Caco-2 (cell line): ENCODE results near the gene SYT1. TPM values are rescaled to one million over a fixed set of nuclear protein-coding genes. Genes with fewer than 3 reads are reported as not detected.

ENCODE experiments used
- BruUV-seq: library from RNA; stranded (reverse); fragments of 400-500 nt; replicated peaks from 2 replicates; lab custom pipeline; 2021; lab: Mats Ljungman, UMichigan
- CTCF ChIA-PET: fragments of 300-600 bp; sonication (Branson Sonifier 250); formaldehyde crosslinking; loops from one replicate; lab custom pipeline; 2022; ENCODE audit warnings: antibody characterized with exemption; lab: Charles Lee
- POLR2A ChIA-PET: fragments of 300-600 bp; sonication (Branson Sonifier 250); formaldehyde crosslinking; loops from one replicate; lab custom pipeline; 2022; ENCODE audit warnings: antibody characterized with exemption; lab: Charles Lee
- DNase-seq, 2 experiments: peaks; one replicate each; pipeline versions ENCODE4 v3.0.0 to v3.0.0-alpha.2; 2020 to 2022
- H3K27me3 ChIP-seq: replicated peaks from 2 replicates; pipeline ENCODE4 v1.6.0; 2011; ENCODE audit warnings: low read length; ENCODE audit not compliant: control insufficient read depth, insufficient read depth
- H3K36me3 ChIP-seq: 2 replicates; pipeline ENCODE4 v1.5.1; 2011; ENCODE audit warnings: low read length; ENCODE audit not compliant: control insufficient read depth, insufficient read depth
- H3K4me1 ChIP-seq: fragments of 250-450 bp; sonication (Bioruptor Pico); 2 replicates; pipeline ENCODE4 v1.5.1; 2020; ENCODE audit warnings: mild to moderate bottlenecking
- H3K4me3 ChIP-seq: 2 replicates; pipeline ENCODE4 v1.5.1; 2011; ENCODE audit warnings: low read depth, mild to moderate bottlenecking, control low read depth, low read length
- H3K9me3 ChIP-seq: fragments of 250-450 bp; sonication (Bioruptor Pico); 2 replicates; pipeline ENCODE4 v1.5.1; 2020; ENCODE audit warnings: mild to moderate bottlenecking, moderate library complexity
- H3K27ac Mint-ChIP-seq: one replicate; pipeline ENCODE4 v1.8.0; 2022; ENCODE audit warnings: mixed read lengths; ENCODE audit not compliant: unreplicated experiment
- H3K27me3 Mint-ChIP-seq: one replicate; pipeline ENCODE4 v1.8.0; 2022; ENCODE audit warnings: mixed read lengths; ENCODE audit not compliant: insufficient read depth, unreplicated experiment
- H3K36me3 Mint-ChIP-seq: one replicate; pipeline ENCODE4 v1.8.0; 2022; ENCODE audit warnings: mild to moderate bottlenecking, mixed read lengths; ENCODE audit not compliant: insufficient read depth, unreplicated experiment
- H3K4me1 Mint-ChIP-seq: one replicate; pipeline ENCODE4 v1.8.0; 2022; ENCODE audit warnings: low read depth, mixed read lengths; ENCODE audit not compliant: unreplicated experiment
- H3K4me3 Mint-ChIP-seq: one replicate; pipeline ENCODE4 v1.8.0; 2022; ENCODE audit warnings: mild to moderate bottlenecking, moderate library complexity, mixed read lengths; ENCODE audit not compliant: unreplicated experiment
- H3K9me3 Mint-ChIP-seq: one replicate; pipeline ENCODE4 v1.8.0; 2022; ENCODE audit warnings: mixed read lengths; ENCODE audit not compliant: unreplicated experiment
- CTCF ChIP-seq, 2 experiments: fragments of 200-600 bp in 1 of 2; IDR thresholded peaks; 1 replicate in 1 of 2; 2 replicates in 1 of 2; pipeline versions ENCODE4 v1.5.1 to v1.8.0; 2011 to 2022; ENCODE audit warnings: antibody characterized with exemption in 1 of 2, control low read depth in 1 of 2, inconsistent platforms in 1 of 2, low read depth in 1 of 2, low read length in 1 of 2, mild to moderate bottlenecking in 1 of 2, moderate library complexity in 1 of 2; ENCODE audit not compliant: insufficient read depth in 1 of 2, severe bottlenecking in 1 of 2, unreplicated experiment in 1 of 2
- intact Hi-C: fragments of 100-400 bp; cut with micrococcal nuclease; formaldehyde crosslinking; loops from one replicate; pipeline ENCODE4 v1.10.0; 2022; ENCODE audit not compliant: unreplicated experiment
- total RNA-seq: library from RNA; stranded (reverse); gene quantifications from 2 replicates; pipeline ENCODE4 v1.2.3, GENCODE V29; 2022

Gene SYT1
- total RNA-seq, 1 experiment from 2014 or later, result 0.39 TPM

GRCh38 chr12:79384551-79384950 lies 520.0 kb downstream of the SYT1 start:
- no peaks in the 10 kb centered on the region for H3K9me3 Mint-ChIP-seq
- H3K4me3 Mint-ChIP-seq, result no peak overlapping the region
- Histone ChIP-seq H3K4me1 (peaks cover 14% of the 10 kb centered on the region), H3K9me3 (no peaks in the 10 kb centered on the region), H3K4me3 (no peak overlapping the region), H3K27me3 (no peaks in the 10 kb centered on the region), H3K36me3 (no peaks in the 10 kb centered on the region)
- ChIA-PET CTCF (no interaction called here), POLR2A (no interaction called here)
- no peak overlapping the region for H3K27ac Mint-ChIP-seq
- intact Hi-C loops, result no loop called here
- peaks cover 19% of the 10 kb centered on the region for H3K4me1 Mint-ChIP-seq
- no peak for TF ChIP-seq CTCF (IDR thresholded peaks at IDR 0.05; ENCODE audit: insufficient read depth in 1 of 2, low read depth in 1 of 2, low read length in 1 of 2, severe bottlenecking in 1 of 2, unreplicated experiment in 1 of 2)
- H3K27me3 Mint-ChIP-seq, result no peaks in the 10 kb centered on the region
- H3K36me3 Mint-ChIP-seq, result no peaks in the 10 kb centered on the region
- no TSS peak for BruUV-seq
- no peak for DNase-seq

DNA sequence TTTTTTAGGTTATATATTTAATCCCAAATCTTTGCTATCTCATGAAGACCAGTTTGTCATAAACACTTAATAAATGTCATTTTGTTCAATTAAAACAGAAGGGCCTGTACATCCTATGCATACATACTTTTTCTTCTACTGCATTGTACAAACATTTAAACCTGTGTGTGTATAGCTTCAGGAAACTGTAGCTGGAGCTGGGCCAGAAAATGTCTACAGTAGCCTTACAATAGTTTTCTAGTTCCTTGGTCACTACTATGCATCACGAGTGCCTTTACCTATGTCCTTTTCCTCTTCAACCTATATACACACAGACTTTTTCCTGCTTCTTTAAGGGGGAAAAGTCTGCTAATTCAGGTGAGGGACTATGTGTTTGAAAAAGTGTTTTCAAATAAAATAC lies 523.4 kb downstream of the SYT1 start:
- Mint-ChIP-seq H3K4me1 (no peaks in the 10 kb centered on the region), H3K27me3 (no peaks in the 10 kb centered on the region), H3K9me3 (no peaks in the 10 kb centered on the region), H3K27ac (no peak overlapping the region), H3K36me3 (no peaks in the 10 kb centered on the region), H3K4me3 (no peak overlapping the region)
- H3K4me1 ChIP-seq, result no peaks in the 10 kb centered on the region
- intact Hi-C loops, result no loop called here
- TF ChIP-seq CTCF (IDR thresholded peaks at IDR 0.05; ENCODE audit: insufficient read depth in 1 of 2, low read depth in 1 of 2, low read length in 1 of 2, severe bottlenecking in 1 of 2, unreplicated experiment in 1 of 2), result no peak
- H3K36me3 ChIP-seq, result no peaks in the 10 kb centered on the region
- POLR2A ChIA-PET, result no interaction called here
- H3K4me3 ChIP-seq, result no peak overlapping the region
- DNase-seq, result no peak
- H3K9me3 ChIP-seq, result no peaks in the 10 kb centered on the region
- no peaks in the 10 kb centered on the region for H3K27me3 ChIP-seq
- no TSS peak for BruUV-seq
- CTCF ChIA-PET, result no interaction called here

GRCh38 chr12:79393842-79394241 lies 529.3 kb downstream of the SYT1 start:
- H3K4me1 Mint-ChIP-seq, result no peaks in the 10 kb centered on the region
- Histone ChIP-seq H3K4me1 (no peaks in the 10 kb centered on the region), H3K9me3 (peaks cover 3% of the 10 kb centered on the region; the same call in 1 of the 2 replicates), H3K4me3 (no peak overlapping the region), H3K36me3 (no peaks in the 10 kb centered on the region), H3K27me3 (no peaks in the 10 kb centered on the region)
- H3K4me3 Mint-ChIP-seq, result no peak overlapping the region
- intact Hi-C loops, result no loop called here
- ChIA-PET POLR2A (no interaction called here), CTCF (no interaction called here)
- no peak for TF ChIP-seq CTCF (IDR thresholded peaks at IDR 0.05; ENCODE audit: insufficient read depth in 1 of 2, low read depth in 1 of 2, low read length in 1 of 2, severe bottlenecking in 1 of 2, unreplicated experiment in 1 of 2)
- DNase-seq, result no peak
- no peak overlapping the region for H3K27ac Mint-ChIP-seq
- H3K36me3 Mint-ChIP-seq, result no peaks in the 10 kb centered on the region
- peaks cover 2% of the 10 kb centered on the region for H3K27me3 Mint-ChIP-seq
- peaks cover 9% of the 10 kb centered on the region for H3K9me3 Mint-ChIP-seq
- BruUV-seq, result no TSS peak
